Gastroesophageal sphincter (tissue), 3 donors: ENCODE results near the gene PPP1R37.

Experiments
- CTCF ChIP-seq, 4 experiments: fragments of 200-600 bp in 2 of 4; fragments of 450-650 bp in 2 of 4; sonication (generic) in 1 of 4; IDR thresholded peaks; one replicate each; pipeline ENCODE4 v1.5.1; 2017 to 2019; ENCODE audit warnings: antibody characterized with exemption in 4 of 4, mild to moderate bottlenecking in 2 of 4, moderate library complexity in 2 of 4
- POLR2A ChIP-seq, 2 donors: fragments of 450-650 bp; IDR thresholded peaks; one replicate each; pipeline ENCODE4 v1.6.1; 2017; ENCODE audit warnings: antibody characterized with exemption in 2 of 2, mild to moderate bottlenecking in 2 of 2, moderate library complexity in 1 of 2
- POLR2AphosphoS5 ChIP-seq: sonication (generic); formaldehyde crosslinking; IDR thresholded peaks from one replicate; pipeline ENCODE4 v1.6.1; 2017; ENCODE audit warnings: antibody characterized with exemption

GRCh38 chr19:45094137-45094536 lies 1.2 kb downstream of the PPP1R37 start:
- TF ChIP-seq POLR2A (IDR thresholded peaks at IDR 0.05), result no peak
- TF ChIP-seq CTCF (IDR thresholded peaks at IDR 0.05), result no peak
- no peak for TF ChIP-seq POLR2AphosphoS5
